ENCODE results near the gene CD300E. TPM values are rescaled to one million over a fixed set of nuclear protein-coding genes. Genes with fewer than 3 reads are reported as not detected.

The CD300E gene
- total and polyA plus RNA-seq, 2 donors (not counting 3 experiments of a cell fraction or from before 2014, with no cell fraction given) = not detected

GRCh38 chr17:74647871-74648672, 24.5 kb upstream of the CD300E start:
- intact Hi-C loops (cut with micrococcal nuclease) = no loop called here
- dilution Hi-C loops (cut with MboI; ENCODE audit: extremely low pct_ligation_motif_present, low sequenced_read_pairs) = no loop called here
- H3K27me3 ChIP-seq (ENCODE audit: control insufficient read depth in 2 of 2, insufficient read depth in 2 of 2, low read length in 2 of 2) = no peaks in the 10 kb centered on the region

More at GRCh38 chr17:74647871-74648672, 24.5 kb upstream of the CD300E start:
- no peaks in the 10 kb centered on the region for H3K79me2 ChIP-seq (ENCODE audit: control insufficient read depth, insufficient read depth, low read length)
- H3K4me2 ChIP-seq (ENCODE audit: insufficient read depth, low read length) = no peak overlapping the region
- no peaks in the 10 kb centered on the region for H3K36me3 ChIP-seq (ENCODE audit: control insufficient read depth in 2 of 2, extremely low read depth in 1 of 2, insufficient read depth in 2 of 2, low read length in 2 of 2)
- H3K9ac ChIP-seq (replicated peaks; ENCODE audit: extremely low read depth, insufficient read depth, low read length) = no peak overlapping the region
- no peaks in the 10 kb centered on the region for H4K20me1 ChIP-seq (replicated peaks; ENCODE audit: control insufficient read depth, extremely low read depth, insufficient read depth, low read length)
- H3K4me1 ChIP-seq (ENCODE audit: control insufficient read depth, extremely low read depth, insufficient read depth, low read length) = no peaks in the 10 kb centered on the region
- TF ChIP-seq POLR2AphosphoS5 (IDR thresholded peaks at IDR 0.05; ENCODE audit: insufficient read depth, low read depth, low read length) (no peak), EZH2 (IDR thresholded peaks at IDR 0.05; ENCODE audit: borderline replicate concordance, low read depth, low read length, severe bottlenecking) (no peak), MYC (IDR thresholded peaks at IDR 0.05; ENCODE audit: low read depth, low read length) (no peak), GATA2 (IDR thresholded peaks at IDR 0.05; ENCODE audit: insufficient read depth, insufficient read length, low read depth, low read length) (no peak), CTCF (IDR thresholded peaks at IDR 0.05; ENCODE audit: extremely low read depth in 1 of 2, insufficient read depth in 1 of 2, low read depth in 1 of 2, low read length in 2 of 2) (no peak), JUN (IDR thresholded peaks at IDR 0.05; ENCODE audit: borderline replicate concordance, insufficient read depth, insufficient read length, low read depth) (no peak), POLR2A (IDR thresholded peaks at IDR 0.05; ENCODE audit: low read depth, low read length) (no peak), FOS (IDR thresholded peaks at IDR 0.05; ENCODE audit: borderline replicate concordance, insufficient read depth, low read length) (no peak)
- TF ChIP-seq, protein P1, sequence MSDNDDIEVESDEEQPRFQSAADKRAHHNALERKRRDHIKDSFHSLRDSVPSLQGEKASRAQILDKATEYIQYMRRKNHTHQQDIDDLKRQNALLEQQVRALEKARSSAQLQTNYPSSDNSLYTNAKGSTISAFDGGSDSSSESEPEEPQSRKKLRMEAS (IDR thresholded peaks at IDR 0.05; ENCODE audit: insufficient read depth, insufficient read length) = no peak
- no TSS peak for BruUV-seq (replicated peaks)
- no peak overlapping the region for H3K27ac ChIP-seq (ENCODE audit: insufficient read depth, low read depth, low read length)
- H2AFZ ChIP-seq (ENCODE audit: low read depth, low read length) = no peak overlapping the region
- DNase-seq (ENCODE audit: low read depth, low spot score) (no peak), FAIRE-seq (no peak)
- no peaks in the 10 kb centered on the region for H3K9me1 ChIP-seq (replicated peaks; ENCODE audit: control insufficient read depth, extremely low read depth, insufficient read depth, low read length)
- ChIA-PET POLR2A (no interaction called here), CTCF (interaction anchor here (1.3 to 1.5 kb wide), 2 partner anchors 28 to 269 kb away, joined by 3 to 5 read pairs; no protein-coding TSS in a partner anchor)
- no peak overlapping the region for H3K4me3 ChIP-seq (replicated peaks in 1 of 3; ENCODE audit: insufficient read depth in 1 of 3, low read depth in 1 of 3, low read length in 3 of 3)
- no peaks in the 10 kb centered on the region for H3K9me3 ChIP-seq (replicated peaks; ENCODE audit: control insufficient read depth, insufficient read depth, low read length)

All from endothelial cell of umbilical vein (primary cell).